Endothelial cell of umbilical vein (primary cell): Measurements from ENCODE around the gene HAVCR1. TPM values are rescaled to one million over a fixed set of nuclear protein-coding genes. Genes with fewer than 3 reads are reported as not detected.

Experiments used
- BruUV-seq: library from RNA; stranded (reverse); fragments of 400-500 nt; replicated peaks from 2 replicates; lab custom pipeline; 2021; lab: Mats Ljungman, UMichigan
- CTCF ChIA-PET: fragments of 300-600, 350-600 bp; sonication (Branson Sonifier 250); formaldehyde crosslinking; loops from one replicate; lab custom pipeline; 2021; ENCODE audit warnings: antibody characterized with exemption, inconsistent platforms; lab: Charles Lee
- POLR2A ChIA-PET: fragments of 300-600, 350-600 bp; sonication (Branson Sonifier 250); formaldehyde crosslinking; loops from one replicate; lab custom pipeline; 2021; ENCODE audit warnings: antibody characterized with exemption, inconsistent platforms; lab: Charles Lee
- DNase-seq: peaks from one replicate; pipeline ENCODE4 v3.0.0-alpha.2; 2011; ENCODE audit warnings: low read depth, low spot score
- FAIRE-seq: peaks from 2 replicates; lab custom pipeline; 2011; peaks lifted over from hg19 to GRCh38; lab: Jason Lieb, UNC
- H2AFZ ChIP-seq: 2 replicates; pipeline ENCODE4 v1.6.0; 2012; ENCODE audit warnings: low read depth, low read length, control low read depth, inconsistent platforms
- H3K27ac ChIP-seq: 2 replicates; pipeline ENCODE4 v1.5.1; 2011; ENCODE audit warnings: low read depth, mild to moderate bottlenecking, control low read depth, low read length, moderate library complexity; ENCODE audit not compliant: insufficient read depth
- H3K27me3 ChIP-seq, 2 experiments: 2 replicates each; pipeline versions ENCODE4 v1.6.0 to v1.6.1; 2011; ENCODE audit warnings: low read length in 2 of 2, mixed read lengths in 1 of 2; ENCODE audit not compliant: control insufficient read depth in 2 of 2, insufficient read depth in 2 of 2
- H3K36me3 ChIP-seq, 2 experiments: 2 replicates in 1 of 2; 3 replicates in 1 of 2; pipeline ENCODE4 v1.5.1; 2011; ENCODE audit warnings: low read length in 2 of 2, mild to moderate bottlenecking in 1 of 2, moderate library complexity in 1 of 2; ENCODE audit not compliant: control insufficient read depth in 2 of 2, insufficient read depth in 2 of 2; ENCODE audit errors: extremely low read depth in 1 of 2
- H3K4me1 ChIP-seq: 3 replicates; pipeline ENCODE4 v1.5.1; 2011; ENCODE audit warnings: mild to moderate bottlenecking, low read length; ENCODE audit not compliant: control insufficient read depth, insufficient read depth; ENCODE audit errors: extremely low read depth
- H3K4me2 ChIP-seq: 2 replicates; pipeline ENCODE4 v1.6.1; 2011; ENCODE audit warnings: low read length, control low read depth, mixed read lengths; ENCODE audit not compliant: insufficient read depth
- H3K4me3 ChIP-seq, 3 experiments: fragments of 200-600 bp in 1 of 3; sonication (generic), shearing (Covaris generic) in 1 of 3; replicated peaks in 1 of 3; 2 replicates each; pipeline ENCODE4 v1.5.1; 2011 to 2016; ENCODE audit warnings: control low read depth in 3 of 3, low read length in 3 of 3, mild to moderate bottlenecking in 2 of 3, inconsistent platforms in 1 of 3, low read depth in 1 of 3, moderate library complexity in 1 of 3; ENCODE audit not compliant: insufficient read depth in 1 of 3
- H3K79me2 ChIP-seq: 2 replicates; pipeline ENCODE4 v1.6.0; 2012; ENCODE audit warnings: low read length, inconsistent platforms; ENCODE audit not compliant: control insufficient read depth, insufficient read depth
- H3K9ac ChIP-seq: replicated peaks from 2 replicates; pipeline ENCODE3; 2011; ENCODE audit warnings: low read length, control low read depth; ENCODE audit not compliant: insufficient read depth; ENCODE audit errors: extremely low read depth
- H3K9me1 ChIP-seq: replicated peaks from 3 replicates; pipeline ENCODE4 v1.6.0; 2011; ENCODE audit warnings: mild to moderate bottlenecking, low read length; ENCODE audit not compliant: control insufficient read depth, insufficient read depth; ENCODE audit errors: extremely low read depth
- H3K9me3 ChIP-seq: replicated peaks from 2 replicates; pipeline ENCODE4 v1.5.1; 2012; ENCODE audit warnings: low read length, inconsistent platforms; ENCODE audit not compliant: control insufficient read depth, insufficient read depth
- H4K20me1 ChIP-seq: replicated peaks from 2 replicates; pipeline ENCODE3; 2011; ENCODE audit warnings: mild to moderate bottlenecking, low read length; ENCODE audit not compliant: control insufficient read depth, insufficient read depth; ENCODE audit errors: extremely low read depth
- EZH2 ChIP-seq: IDR thresholded peaks from 2 replicates; pipeline ENCODE4 v1.6.1; 2012; ENCODE audit warnings: borderline replicate concordance, low read depth, mild to moderate bottlenecking, moderate library complexity, low read length, inconsistent platforms; ENCODE audit not compliant: severe bottlenecking
- FOS ChIP-seq: IDR thresholded peaks from 2 replicates; pipeline ENCODE4 v1.6.1; 2011; ENCODE audit warnings: mild to moderate bottlenecking, low read length, moderate library complexity, borderline replicate concordance; ENCODE audit not compliant: insufficient read depth
- GATA2 ChIP-seq: IDR thresholded peaks from 2 replicates; pipeline ENCODE4 v1.7.0; 2011; ENCODE audit warnings: low read depth, mild to moderate bottlenecking, moderate library complexity, mixed read lengths, low read length; ENCODE audit not compliant: insufficient read length, insufficient read depth
- JUN ChIP-seq: IDR thresholded peaks from 2 replicates; pipeline ENCODE4 v1.6.1; 2011; ENCODE audit warnings: borderline replicate concordance, low read depth; ENCODE audit not compliant: insufficient read length, insufficient read depth
- MYC ChIP-seq: IDR thresholded peaks from one replicate; pipeline ENCODE4 v1.6.1; 2011; ENCODE audit warnings: mild to moderate bottlenecking, low read depth, low read length
- POLR2A ChIP-seq: IDR thresholded peaks from 2 replicates; pipeline ENCODE4 v1.6.1; 2012; ENCODE audit warnings: low read depth, mild to moderate bottlenecking, control low read depth, low read length
- POLR2AphosphoS5 ChIP-seq: IDR thresholded peaks from 2 replicates; pipeline ENCODE4 v1.6.1; 2012; ENCODE audit warnings: low read depth, mild to moderate bottlenecking, control low read depth, low read length, moderate library complexity; ENCODE audit not compliant: insufficient read depth
- dilution Hi-C: fragments of 300-500 bp; cut with MboI; formaldehyde crosslinking; loops from one replicate; pipeline ENCODE4 v1.15.0; 2019; ENCODE audit warnings: low sequenced_read_pairs; ENCODE audit not compliant: extremely low pct_ligation_motif_present
- intact Hi-C: fragments of 100-400 bp; cut with micrococcal nuclease; formaldehyde crosslinking; loops from one replicate; pipeline ENCODE4 v1.10.0; 2022
- polyA plus RNA-seq, 4 experiments: library from polyadenylated mRNA; depleted of rRNA in 3 of 4; stranded (reverse) in 3 of 4; unstranded in 1 of 4; fragments of >200 nt; gene quantifications; 2 replicates each; pipeline versions ENCODE4 v1.2.1 to v1.2.3, GENCODE V29; 2011 to 2012; ENCODE audit warnings: missing spikeins in 1 of 4
- total RNA-seq: library from RNA; stranded (reverse); gene quantifications from 2 replicates; pipeline ENCODE4 v1.2.3, GENCODE V29; 2021
- TF ChIP-seq, protein P1 (sequence below): IDR thresholded peaks from 2 replicates; pipeline ENCODE4 v1.6.1; 2011; ENCODE audit not compliant: insufficient read depth, insufficient read length
- TF ChIP-seq, protein P2 (sequence below), 2 donors: IDR thresholded peaks; 1 replicate in 1 of 2; 2 replicates in 1 of 2; pipeline ENCODE4 v1.5.1; 2011; ENCODE audit warnings: low read length in 2 of 2, mild to moderate bottlenecking in 2 of 2, moderate library complexity in 2 of 2, control low read depth in 1 of 2, inconsistent platforms in 1 of 2, low read depth in 1 of 2; ENCODE audit not compliant: insufficient read depth in 1 of 2; ENCODE audit errors: extremely low read depth in 1 of 2

HAVCR1 gene
- total and polyA plus RNA-seq, 2 donors (not counting 3 experiments of a cell fraction or from before 2014, with no cell fraction given) = not detected

DNA sequence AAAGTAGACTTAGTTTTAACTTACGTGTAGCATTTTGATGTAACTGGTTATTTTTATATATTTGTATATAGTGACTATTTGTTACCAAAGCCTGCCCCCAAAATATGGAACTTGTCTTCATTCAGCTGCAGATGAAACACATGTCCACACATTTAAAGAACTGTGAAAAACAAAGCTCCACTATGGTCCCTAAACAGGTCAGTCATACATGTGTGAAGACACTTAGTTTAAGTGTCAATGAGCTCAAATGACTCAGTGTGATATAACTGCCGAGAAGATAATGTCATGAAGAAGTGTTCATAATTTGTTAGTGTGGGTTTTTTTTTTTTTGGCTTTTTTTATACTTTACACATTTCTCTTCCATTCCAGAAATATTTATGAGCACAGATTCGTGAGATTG, 28.2 kb downstream of the HAVCR1 start:
- TF ChIP-seq MYC (no peak), POLR2AphosphoS5 (no peak), GATA2 (no peak), POLR2A (no peak), FOS (no peak), EZH2 (no peak), JUN (no peak)
- TF ChIP-seq, protein P1, sequence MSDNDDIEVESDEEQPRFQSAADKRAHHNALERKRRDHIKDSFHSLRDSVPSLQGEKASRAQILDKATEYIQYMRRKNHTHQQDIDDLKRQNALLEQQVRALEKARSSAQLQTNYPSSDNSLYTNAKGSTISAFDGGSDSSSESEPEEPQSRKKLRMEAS = no peak
- TF ChIP-seq, protein P2, sequence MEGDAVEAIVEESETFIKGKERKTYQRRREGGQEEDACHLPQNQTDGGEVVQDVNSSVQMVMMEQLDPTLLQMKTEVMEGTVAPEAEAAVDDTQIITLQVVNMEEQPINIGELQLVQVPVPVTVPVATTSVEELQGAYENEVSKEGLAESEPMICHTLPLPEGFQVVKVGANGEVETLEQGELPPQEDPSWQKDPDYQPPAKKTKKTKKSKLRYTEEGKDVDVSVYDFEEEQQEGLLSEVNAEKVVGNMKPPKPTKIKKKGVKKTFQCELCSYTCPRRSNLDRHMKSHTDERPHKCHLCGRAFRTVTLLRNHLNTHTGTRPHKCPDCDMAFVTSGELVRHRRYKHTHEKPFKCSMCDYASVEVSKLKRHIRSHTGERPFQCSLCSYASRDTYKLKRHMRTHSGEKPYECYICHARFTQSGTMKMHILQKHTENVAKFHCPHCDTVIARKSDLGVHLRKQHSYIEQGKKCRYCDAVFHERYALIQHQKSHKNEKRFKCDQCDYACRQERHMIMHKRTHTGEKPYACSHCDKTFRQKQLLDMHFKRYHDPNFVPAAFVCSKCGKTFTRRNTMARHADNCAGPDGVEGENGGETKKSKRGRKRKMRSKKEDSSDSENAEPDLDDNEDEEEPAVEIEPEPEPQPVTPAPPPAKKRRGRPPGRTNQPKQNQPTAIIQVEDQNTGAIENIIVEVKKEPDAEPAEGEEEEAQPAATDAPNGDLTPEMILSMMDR (IDR thresholded peaks at IDR 0.05; ENCODE audit: extremely low read depth in 1 of 2, insufficient read depth in 1 of 2, low read depth in 1 of 2, low read length in 2 of 2) = no peak
- no peak for FAIRE-seq
- H3K27me3 ChIP-seq = no peaks in the 10 kb centered on the region
- no peaks in the 10 kb centered on the region for H4K20me1 ChIP-seq
- dilution Hi-C loops (no loop called here), intact Hi-C loops (no loop called here)
- DNase-seq = no peak
- no peak overlapping the region for H2AFZ ChIP-seq
- H3K9me3 ChIP-seq = no peaks in the 10 kb centered on the region
- H3K9me1 ChIP-seq = no peaks in the 10 kb centered on the region
- no peak overlapping the region for H3K9ac ChIP-seq
- no peaks in the 10 kb centered on the region for H3K79me2 ChIP-seq
- CTCF ChIA-PET = no interaction called here
- no peak overlapping the region for H3K4me3 ChIP-seq
- POLR2A ChIA-PET = no interaction called here
- H3K4me1 ChIP-seq = no peaks in the 10 kb centered on the region
- H3K27ac ChIP-seq = no peak overlapping the region
- H3K4me2 ChIP-seq = no peak overlapping the region
- no TSS peak for BruUV-seq
- H3K36me3 ChIP-seq = no peaks in the 10 kb centered on the region
